HG03064 (cell line): ENCODE results near the gene HRC.
A peak's percentile ranks its signal among the peaks of the same experiment; 100 is the strongest.

ENCODE experiments used
- ATAC-seq: cut with Tn5 transposase; IDR thresholded peaks from one replicate; pipeline ENCODE4 v1.9.1; 2021; ENCODE audit warnings: low read depth; ENCODE audit not compliant: unreplicated experiment

Gene HRC

GRCh38 chr19:49117677-49118564 is 37.3 kb downstream of the HRC start:
- ATAC-seq = no peak

- ATAC-seq = no peak
Observed at GRCh38 chr19:49116544-49116943, 38.7 kb downstream of the HRC start.

- ATAC-seq = no peak
Observed at GRCh38 chr19:49114630-49115363, 40.4 kb downstream of the HRC start.

- peak; percentile 36 for ATAC-seq
Observed at GRCh38 chr19:49113762-49114629, 41.2 kb downstream of the HRC start, which contains the start of gene LIN7B. TSS of gene LIN7B (plus strand) at chr19:49114370. CDS start at chr19:49114405, 35 bp downstream.

- ATAC-seq = no peak
Observed at GRCh38 chr19:49111218-49111998, 43.8 kb downstream of the HRC start.

GRCh38 chr19:49110567-49110966 is 44.6 kb downstream of the HRC start:
- ATAC-seq = no peak

GRCh38 chr19:49109569-49110233 is 45.5 kb downstream of the HRC start:
- ATAC-seq = no peak

- no peak for ATAC-seq
Observed at GRCh38 chr19:49109051-49109450, 46.1 kb downstream of the HRC start.

- no peak for ATAC-seq
Observed at GRCh38 chr19:49107625-49108459, 47.4 kb downstream of the HRC start.

GRCh38 chr19:49106648-49107135 is 48.5 kb downstream of the HRC start:
- no peak for ATAC-seq

- no peak for ATAC-seq
Observed at GRCh38 chr19:49104229-49104864, 50.8 kb downstream of the HRC start.

- no peak for ATAC-seq
Observed at GRCh38 chr19:49103331-49104085, 51.7 kb downstream of the HRC start.

GRCh38 chr19:49102303-49102702 is 52.9 kb downstream of the HRC start:
- ATAC-seq = no peak
